Activated T-helper 1 cell treated with anti-CD3 and anti-CD28 coated beads, Interleukin-12 subunit alpha, Interleukin-12 subunit beta, Interleukin-2, Interleukin-4 antibody, amounts not matched to agents 30 ng/mL and 10 ng/mL and 1 ng/mL, durations not matched to agents 14 hours and 24 hours and 36 hours (primary cell): ENCODE data around the gene SUCLG2. TPM values are rescaled to one million over a fixed set of nuclear protein-coding genes. Genes with fewer than 3 reads are reported as not detected.

Source experiments
- DNase-seq: peaks from one replicate; pipeline ENCODE4 v3.0.0; 2021; ENCODE audit warnings: low spot score
- H3K27ac Mint-ChIP-seq: one replicate; pipeline ENCODE4 v1.8.0; 2021; ENCODE audit warnings: mild to moderate bottlenecking, mixed read lengths
- H3K27me3 Mint-ChIP-seq: one replicate; pipeline ENCODE4 v1.8.0; 2022; ENCODE audit warnings: mild to moderate bottlenecking, moderate library complexity, mixed read lengths; ENCODE audit not compliant: insufficient read depth
- H3K36me3 Mint-ChIP-seq: one replicate; pipeline ENCODE4 v1.8.0; 2021; ENCODE audit warnings: low read depth, mixed read lengths
- H3K4me1 Mint-ChIP-seq: one replicate; pipeline ENCODE4 v1.8.0; 2021; ENCODE audit warnings: low read depth, mixed read lengths
- H3K4me3 Mint-ChIP-seq: one replicate; pipeline ENCODE4 v1.8.0; 2021; ENCODE audit warnings: mild to moderate bottlenecking, moderate library complexity, mixed read lengths
- H3K9me3 Mint-ChIP-seq: one replicate; pipeline ENCODE4 v1.8.0; 2021; ENCODE audit warnings: mixed read lengths
- intact Hi-C: fragments of 100-400 bp; cut with micrococcal nuclease; formaldehyde crosslinking; loops from one replicate; pipeline ENCODE4 v1.15.1; 2024
- total RNA-seq: library from RNA; stranded (reverse); gene quantifications from 2 replicates; pipeline ENCODE4 v1.2.3, GENCODE V29; 2022

The SUCLG2 gene
- total RNA-seq, 1 donor from 2014 or later, result 30.3 TPM

DNA sequence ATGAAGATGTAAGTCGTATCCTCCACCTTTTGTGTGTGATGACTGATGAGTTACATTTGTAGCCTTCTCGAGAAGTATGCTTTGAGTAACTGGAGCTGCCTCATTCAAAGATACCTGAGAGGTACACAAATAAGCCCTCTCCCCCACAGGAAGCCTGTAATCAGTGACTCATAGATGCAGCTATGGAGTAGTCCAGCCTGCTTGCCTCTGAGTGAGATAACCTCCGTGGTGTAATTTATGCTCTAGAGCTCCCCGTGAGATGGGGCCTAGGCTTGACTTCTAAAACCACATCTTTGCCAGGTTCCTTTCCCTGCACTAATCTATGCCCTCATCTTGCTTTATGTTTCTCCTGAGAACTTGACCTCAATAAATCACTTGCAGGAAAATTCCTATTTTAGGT is 291.7 kb downstream of the SUCLG2 start:
- no peak for DNase-seq
- Mint-ChIP-seq H3K36me3 (no peaks in the 10 kb centered on the region), H3K9me3 (peaks cover 3% of the 10 kb centered on the region), H3K4me3 (no peak overlapping the region), H3K4me1 (peaks cover 30% of the 10 kb centered on the region), H3K27ac (no peak overlapping the region), H3K27me3 (no peaks in the 10 kb centered on the region)
- intact Hi-C loops, result loop anchor here (1.0 to 5.0 kb wide), 2 partner anchors 13 to 35 kb away; no protein-coding TSS in a partner anchor

DNA sequence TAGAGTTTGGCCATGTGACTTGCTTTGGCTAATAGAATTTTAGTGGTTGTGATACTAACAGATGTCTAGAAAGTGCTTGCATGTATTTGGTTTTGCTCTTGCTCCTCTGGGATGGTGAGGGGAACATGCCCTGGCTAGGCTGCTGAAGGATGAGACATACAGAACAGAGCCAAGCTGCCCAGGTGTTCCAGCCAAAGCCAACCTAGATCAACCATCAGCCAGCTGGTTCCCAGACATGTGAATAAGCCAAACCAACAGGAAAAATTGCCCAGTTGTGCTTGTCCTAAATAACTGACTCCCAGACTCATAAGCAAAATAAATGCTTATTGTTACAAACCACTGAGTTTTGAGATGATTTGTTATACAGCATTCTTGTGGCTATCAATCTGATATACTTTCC is 292.6 kb downstream of the SUCLG2 start:
- no peak for DNase-seq
- no peaks in the 10 kb centered on the region for H3K36me3 Mint-ChIP-seq
- no peaks in the 10 kb centered on the region for H3K9me3 Mint-ChIP-seq
- peaks cover 30% of the 10 kb centered on the region for H3K4me1 Mint-ChIP-seq
- H3K27me3 Mint-ChIP-seq, result no peaks in the 10 kb centered on the region
- intact Hi-C loops, result loop anchor here (1.0 to 5.0 kb wide), 2 partner anchors 12 to 34 kb away; no protein-coding TSS in a partner anchor
- no peak overlapping the region for H3K27ac Mint-ChIP-seq
- H3K4me3 Mint-ChIP-seq, result no peak overlapping the region

DNA sequence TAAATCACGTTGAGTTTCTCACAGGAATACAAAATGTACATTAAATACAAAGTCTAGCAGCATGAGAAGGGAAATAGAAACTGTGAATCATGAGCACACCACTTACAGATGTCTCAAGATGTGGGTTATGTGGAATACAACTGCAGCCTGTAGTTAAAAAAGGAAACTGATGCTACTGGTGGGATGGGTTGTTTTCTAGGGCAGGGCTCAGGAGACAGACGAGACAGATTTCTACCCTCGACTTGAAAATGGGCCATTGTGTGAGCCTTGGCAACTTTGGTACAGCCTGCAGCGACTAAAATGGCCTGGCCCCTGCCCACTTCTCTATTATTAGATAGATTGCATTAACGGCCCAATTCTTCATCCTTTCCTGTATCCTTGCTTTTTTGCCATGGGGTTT is 293.1 kb downstream of the SUCLG2 start:
- no peaks in the 10 kb centered on the region for H3K9me3 Mint-ChIP-seq
- H3K36me3 Mint-ChIP-seq, result no peaks in the 10 kb centered on the region
- no peak overlapping the region for H3K4me3 Mint-ChIP-seq
- H3K4me1 Mint-ChIP-seq, result peaks cover 30% of the 10 kb centered on the region
- intact Hi-C loops, result loop anchor here (5.0 kb wide), 1 partner anchor 34 kb away; no protein-coding TSS in a partner anchor
- no peak for DNase-seq
- no peak overlapping the region for H3K27ac Mint-ChIP-seq
- no peaks in the 10 kb centered on the region for H3K27me3 Mint-ChIP-seq

DNA sequence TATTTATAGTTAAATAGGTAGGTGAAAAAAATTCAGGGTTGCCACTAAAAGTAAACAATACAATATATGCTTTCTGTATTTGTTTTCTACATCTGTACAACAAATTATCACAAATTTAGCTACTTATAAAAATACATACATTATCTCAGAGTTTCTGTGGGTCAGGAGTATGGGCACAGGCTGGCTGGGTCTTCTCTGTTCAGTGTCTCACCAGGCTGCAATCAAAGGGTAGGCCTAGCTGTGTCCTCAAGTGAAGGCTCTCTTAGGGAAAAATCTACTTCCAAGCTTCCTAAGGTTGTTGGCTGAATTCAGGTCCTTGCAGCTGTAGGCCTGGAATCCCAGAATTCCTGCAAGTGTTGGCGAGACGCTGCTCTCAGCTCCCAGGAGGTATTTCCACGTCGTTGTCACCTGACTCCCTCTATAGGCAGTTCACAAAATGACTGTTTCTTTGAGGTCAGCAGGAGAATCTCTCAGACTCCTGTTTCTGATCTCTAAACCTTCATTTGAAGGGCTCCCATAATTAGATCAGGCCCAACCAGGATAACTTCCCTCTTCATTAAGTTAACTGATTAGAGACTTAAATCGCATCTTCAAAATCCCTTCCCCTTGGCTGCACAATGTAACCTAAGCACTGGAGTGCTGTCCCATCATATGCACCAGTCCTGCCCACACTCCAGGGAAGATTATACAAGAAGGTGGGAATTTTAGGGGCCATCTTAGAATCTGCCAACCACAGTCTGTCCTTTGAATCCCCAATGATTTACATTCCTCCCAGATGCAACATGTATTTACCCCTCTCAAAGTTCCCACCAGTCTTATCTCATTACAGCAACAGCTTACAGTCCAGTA is 296.6 kb downstream of the SUCLG2 start:
- H3K4me1 Mint-ChIP-seq, result peaks cover 20% of the 10 kb centered on the region
- H3K4me3 Mint-ChIP-seq, result no peak overlapping the region
- H3K36me3 Mint-ChIP-seq, result no peaks in the 10 kb centered on the region
- no peak for DNase-seq
- intact Hi-C loops, result loop anchor here (2.0 to 10.0 kb wide), 2 partner anchors 243 to 697 kb away; no protein-coding TSS in a partner anchor
- no peaks in the 10 kb centered on the region for H3K9me3 Mint-ChIP-seq
- H3K27ac Mint-ChIP-seq, result no peak overlapping the region
- H3K27me3 Mint-ChIP-seq, result no peaks in the 10 kb centered on the region

DNA sequence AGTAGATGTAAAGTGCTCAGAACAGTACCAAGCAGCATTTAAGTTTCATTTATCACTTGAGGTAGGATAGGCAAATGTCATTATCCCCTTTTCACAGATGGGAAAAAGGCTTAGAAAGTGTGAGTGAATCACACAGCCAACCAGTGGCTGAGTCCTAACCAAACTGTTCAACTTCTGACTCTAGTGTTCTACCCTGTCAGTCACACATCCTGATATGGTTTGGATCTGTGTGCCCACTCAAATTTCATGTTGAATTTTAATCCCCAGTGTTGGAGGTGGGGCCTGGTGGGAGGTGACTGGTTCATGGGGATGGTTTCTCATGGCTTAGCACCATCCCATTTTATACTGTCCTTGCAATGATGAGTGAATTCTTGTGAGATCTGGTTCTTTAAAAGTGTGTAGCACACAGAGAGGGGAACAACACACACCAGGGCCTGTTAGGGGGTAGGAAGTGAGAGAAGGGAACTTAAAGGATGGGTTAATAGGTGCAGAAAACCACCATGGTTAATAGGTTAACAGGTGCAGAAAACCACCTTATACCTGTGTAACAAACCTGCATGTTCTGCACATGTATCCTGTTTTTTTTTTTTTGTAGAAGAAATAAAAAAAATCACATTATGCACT is 304.7 kb downstream of the SUCLG2 start:
- intact Hi-C loops, result loop anchor here (1.0 to 10.0 kb wide), 10 partner anchors 13 to 1977 kb away; partner anchors contain the start of gene KBTBD8
- peaks cover 3% of the 10 kb centered on the region for H3K27me3 Mint-ChIP-seq
- peaks cover 2% of the 10 kb centered on the region for H3K36me3 Mint-ChIP-seq
- DNase-seq, result no peak
- no peak overlapping the region for H3K4me3 Mint-ChIP-seq
- H3K9me3 Mint-ChIP-seq, result peaks cover 11% of the 10 kb centered on the region
- peaks cover 14% of the 10 kb centered on the region for H3K4me1 Mint-ChIP-seq
- peak overlapping the region; percentile 3 for H3K27ac Mint-ChIP-seq

DNA sequence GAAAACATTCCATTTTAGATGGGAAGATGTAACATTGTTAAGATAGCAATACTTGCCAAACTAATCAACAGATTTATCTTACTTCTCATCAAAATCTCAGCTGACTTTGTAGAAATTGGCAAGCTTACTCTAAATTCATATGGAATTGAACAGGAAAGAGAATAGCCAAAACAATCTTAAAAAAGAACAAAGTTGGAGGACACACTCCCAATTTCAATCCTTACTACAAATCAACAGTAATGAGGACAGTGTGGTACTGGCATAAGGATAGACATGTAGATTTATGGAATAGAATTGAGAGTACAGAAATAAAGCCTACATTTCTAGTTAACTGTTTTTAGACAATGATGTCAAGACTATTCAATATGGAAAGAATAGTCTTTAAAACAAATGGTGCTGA is 308.3 kb downstream of the SUCLG2 start:
- Mint-ChIP-seq H3K27me3 (peaks cover 3% of the 10 kb centered on the region), H3K4me1 (peaks cover 14% of the 10 kb centered on the region), H3K4me3 (no peak overlapping the region), H3K9me3 (peaks cover 16% of the 10 kb centered on the region), H3K36me3 (peaks cover 2% of the 10 kb centered on the region), H3K27ac (no peak overlapping the region)
- DNase-seq, result no peak
- intact Hi-C loops, result loop anchor here (5.0 kb wide), 1 partner anchor 874 kb away; no protein-coding TSS in a partner anchor

DNA sequence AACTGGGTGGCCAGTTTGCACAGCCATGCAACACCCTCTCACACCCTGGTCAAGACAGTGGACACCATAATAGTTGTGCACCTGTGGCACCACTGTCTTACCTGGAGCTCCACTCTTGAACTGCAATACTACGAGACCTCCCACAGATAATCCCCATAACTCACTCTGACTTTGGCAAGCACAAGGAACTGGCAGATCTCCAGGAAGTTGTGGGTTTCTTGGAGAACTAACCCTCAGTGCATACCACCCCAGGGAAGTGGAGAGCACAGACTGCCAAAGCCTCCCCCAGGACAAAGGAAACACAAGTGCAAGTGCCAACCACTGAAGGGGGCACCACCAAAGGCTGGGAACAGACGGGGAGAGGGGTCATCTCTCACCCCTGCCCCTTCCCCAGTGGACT is 318.6 kb downstream of the SUCLG2 start:
- Mint-ChIP-seq H3K27ac (no peak overlapping the region), H3K36me3 (no peaks in the 10 kb centered on the region), H3K4me1 (peaks cover 6% of the 10 kb centered on the region), H3K27me3 (no peaks in the 10 kb centered on the region), H3K9me3 (peaks cover 34% of the 10 kb centered on the region), H3K4me3 (no peak overlapping the region)
- no peak for DNase-seq
- intact Hi-C loops, result no loop called here

DNA sequence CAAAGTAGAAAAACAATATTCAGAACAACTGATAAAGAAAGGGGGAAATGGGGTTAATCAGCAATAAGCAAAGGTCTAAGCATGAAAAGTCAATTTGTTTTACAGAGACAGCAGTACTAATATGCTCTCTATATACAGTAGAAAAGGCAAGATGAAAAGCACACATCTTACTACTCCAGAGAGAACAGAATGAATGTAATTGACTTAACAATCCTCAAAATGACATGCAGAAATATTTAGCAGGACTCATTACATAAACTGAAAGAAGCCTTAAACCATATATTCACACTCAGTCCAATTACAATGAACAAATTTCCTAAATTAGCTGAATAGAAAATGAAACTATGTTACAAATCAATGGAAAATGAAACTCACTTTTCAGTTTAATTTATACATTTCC is 319.8 kb downstream of the SUCLG2 start:
- intact Hi-C loops, result loop anchor here (1.0 kb wide), 1 partner anchor 15 kb away; no protein-coding TSS in a partner anchor
- Mint-ChIP-seq H3K9me3 (peaks cover 27% of the 10 kb centered on the region), H3K36me3 (no peaks in the 10 kb centered on the region)

DNA sequence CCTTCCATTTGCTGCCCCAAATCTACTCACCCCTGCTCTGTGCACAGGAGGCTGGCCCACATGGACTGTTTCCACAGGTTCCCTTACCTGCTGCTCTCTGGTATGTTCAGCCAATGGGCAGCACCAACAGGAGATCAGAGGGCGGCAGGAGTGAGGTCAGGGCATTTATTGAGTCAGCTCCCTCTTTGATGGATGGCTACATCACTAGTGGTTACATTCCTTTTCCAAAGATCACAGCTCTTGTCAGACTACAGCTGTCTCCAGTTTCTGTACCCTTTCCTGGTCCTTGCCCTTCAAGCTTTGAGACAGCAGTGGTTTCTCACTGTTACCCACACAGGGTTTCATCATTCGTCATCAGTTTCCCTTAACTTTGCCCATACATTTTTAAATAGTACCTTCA is 325.1 kb downstream of the SUCLG2 start:
- intact Hi-C loops, result loop anchor here (1.0 to 5.0 kb wide), 2 partner anchors 20 to 33 kb away; no protein-coding TSS in a partner anchor
- Mint-ChIP-seq H3K27me3 (peaks cover 2% of the 10 kb centered on the region), H3K4me3 (no peak overlapping the region), H3K9me3 (no peaks in the 10 kb centered on the region), H3K36me3 (no peaks in the 10 kb centered on the region), H3K4me1 (peaks cover 2% of the 10 kb centered on the region), H3K27ac (no peak overlapping the region)
- no peak for DNase-seq

More for the DNA sequence above, 319.8 kb downstream of the SUCLG2 start:
- Mint-ChIP-seq H3K27ac (no peak overlapping the region), H3K4me3 (no peak overlapping the region), H3K27me3 (no peaks in the 10 kb centered on the region), H3K4me1 (peaks cover 6% of the 10 kb centered on the region)
- no peak for DNase-seq

DNA sequence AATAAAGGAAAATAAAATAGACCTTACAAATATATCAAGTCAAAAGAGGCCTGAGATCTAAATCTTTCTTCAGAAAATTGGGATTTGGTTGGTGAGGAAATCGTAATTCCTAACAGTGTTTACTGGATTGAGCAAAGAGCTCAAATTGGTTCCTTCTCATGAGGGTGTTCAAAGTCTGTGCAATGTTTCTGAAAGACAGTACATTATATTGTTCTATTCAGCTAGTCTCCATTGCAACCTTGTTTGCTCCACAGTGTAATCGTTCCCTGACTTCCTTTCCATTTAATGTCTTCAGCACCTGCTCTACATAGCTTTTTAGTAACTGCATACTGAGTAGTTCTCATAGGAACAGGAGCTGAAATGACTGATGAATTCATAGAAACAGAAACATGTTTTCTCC is 326.8 kb downstream of the SUCLG2 start:
- Mint-ChIP-seq H3K36me3 (no peaks in the 10 kb centered on the region), H3K27ac (no peak overlapping the region), H3K9me3 (no peaks in the 10 kb centered on the region), H3K4me1 (no peaks in the 10 kb centered on the region), H3K4me3 (no peak overlapping the region), H3K27me3 (peaks cover 4% of the 10 kb centered on the region)
- intact Hi-C loops, result loop anchor here (5.0 kb wide), 1 partner anchor 35 kb away; no protein-coding TSS in a partner anchor
- no peak for DNase-seq

DNA sequence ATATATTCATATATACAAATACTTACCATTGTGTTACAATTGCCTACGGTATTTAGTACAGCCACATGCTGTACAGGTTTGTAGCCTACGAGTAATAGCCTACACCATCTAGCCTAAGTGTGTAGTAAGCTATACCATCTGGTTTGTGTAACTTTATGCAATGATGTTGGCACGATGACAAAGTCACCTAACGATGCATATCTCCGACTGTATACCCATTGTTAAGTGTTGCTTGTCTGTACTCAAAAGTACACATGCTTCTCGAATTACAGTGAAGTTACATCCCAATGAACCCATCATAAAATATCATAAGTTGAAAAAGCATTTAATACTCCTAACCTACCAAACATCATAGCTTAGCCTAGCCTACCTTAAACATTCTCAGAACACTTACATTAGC is 329.2 kb downstream of the SUCLG2 start:
- DNase-seq, result no peak
- H3K4me3 Mint-ChIP-seq, result no peak overlapping the region
- intact Hi-C loops, result loop anchor here (5.0 kb wide), 1 partner anchor 37 kb away; no protein-coding TSS in a partner anchor
- no peaks in the 10 kb centered on the region for H3K9me3 Mint-ChIP-seq
- H3K27ac Mint-ChIP-seq, result no peak overlapping the region
- peaks cover 4% of the 10 kb centered on the region for H3K27me3 Mint-ChIP-seq
- H3K36me3 Mint-ChIP-seq, result no peaks in the 10 kb centered on the region
- H3K4me1 Mint-ChIP-seq, result no peaks in the 10 kb centered on the region
